ENCODE measurements around the gene CHST3.
"Not testable (repeated sequence)": the region's sequence is repeated elsewhere in the genome, so short reads cannot be mapped to it uniquely, and the experiment has no call there.

Gene CHST3

DNA sequence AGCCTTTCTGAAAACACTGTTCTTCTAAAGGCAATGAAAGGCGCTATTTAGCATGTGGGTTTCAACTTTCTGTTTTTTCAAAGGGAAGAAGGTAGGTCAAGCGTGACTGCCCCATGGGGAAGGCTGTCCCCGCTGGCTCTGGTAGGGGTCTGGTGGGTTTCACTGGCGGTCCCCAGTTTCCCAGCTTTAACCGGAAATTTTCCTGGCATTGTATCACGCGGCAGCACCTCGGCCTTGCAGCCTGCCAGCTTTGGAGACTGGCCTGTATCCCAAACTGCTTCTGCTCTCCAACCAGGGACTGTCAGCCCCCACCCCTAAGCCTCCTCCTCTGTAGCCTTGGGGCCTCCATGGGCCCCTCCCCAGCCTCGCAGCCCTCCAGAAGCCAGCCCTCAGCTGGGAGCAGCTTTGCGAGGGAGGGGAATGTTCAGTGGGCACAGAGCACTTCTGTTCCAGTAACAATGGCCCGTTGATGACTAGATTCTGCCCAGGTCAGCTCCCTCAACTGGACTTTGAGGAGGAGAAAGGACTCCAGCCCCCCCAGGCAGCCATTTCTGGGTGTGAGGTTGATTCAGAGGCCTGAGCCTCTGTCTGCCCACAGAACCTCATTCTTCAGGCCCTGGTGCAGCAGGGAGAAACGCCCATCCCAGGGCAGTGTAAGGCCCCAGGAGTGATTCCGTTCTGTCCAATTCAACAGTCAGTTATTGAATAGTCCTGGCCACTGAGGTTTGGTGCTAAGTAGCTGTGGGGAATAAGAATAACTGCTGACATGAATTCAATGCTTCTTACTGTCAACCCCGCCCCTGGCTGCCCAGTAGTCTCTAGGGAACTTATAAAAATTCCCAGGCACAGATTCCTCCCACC lies 17.1 kb downstream of the CHST3 start:
- H3K27ac ChIP-seq: no peak overlapping the region
- TF ChIP-seq, protein P1, sequence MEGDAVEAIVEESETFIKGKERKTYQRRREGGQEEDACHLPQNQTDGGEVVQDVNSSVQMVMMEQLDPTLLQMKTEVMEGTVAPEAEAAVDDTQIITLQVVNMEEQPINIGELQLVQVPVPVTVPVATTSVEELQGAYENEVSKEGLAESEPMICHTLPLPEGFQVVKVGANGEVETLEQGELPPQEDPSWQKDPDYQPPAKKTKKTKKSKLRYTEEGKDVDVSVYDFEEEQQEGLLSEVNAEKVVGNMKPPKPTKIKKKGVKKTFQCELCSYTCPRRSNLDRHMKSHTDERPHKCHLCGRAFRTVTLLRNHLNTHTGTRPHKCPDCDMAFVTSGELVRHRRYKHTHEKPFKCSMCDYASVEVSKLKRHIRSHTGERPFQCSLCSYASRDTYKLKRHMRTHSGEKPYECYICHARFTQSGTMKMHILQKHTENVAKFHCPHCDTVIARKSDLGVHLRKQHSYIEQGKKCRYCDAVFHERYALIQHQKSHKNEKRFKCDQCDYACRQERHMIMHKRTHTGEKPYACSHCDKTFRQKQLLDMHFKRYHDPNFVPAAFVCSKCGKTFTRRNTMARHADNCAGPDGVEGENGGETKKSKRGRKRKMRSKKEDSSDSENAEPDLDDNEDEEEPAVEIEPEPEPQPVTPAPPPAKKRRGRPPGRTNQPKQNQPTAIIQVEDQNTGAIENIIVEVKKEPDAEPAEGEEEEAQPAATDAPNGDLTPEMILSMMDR (conservative IDR thresholded peaks at IDR 0.05): no peak

DNA sequence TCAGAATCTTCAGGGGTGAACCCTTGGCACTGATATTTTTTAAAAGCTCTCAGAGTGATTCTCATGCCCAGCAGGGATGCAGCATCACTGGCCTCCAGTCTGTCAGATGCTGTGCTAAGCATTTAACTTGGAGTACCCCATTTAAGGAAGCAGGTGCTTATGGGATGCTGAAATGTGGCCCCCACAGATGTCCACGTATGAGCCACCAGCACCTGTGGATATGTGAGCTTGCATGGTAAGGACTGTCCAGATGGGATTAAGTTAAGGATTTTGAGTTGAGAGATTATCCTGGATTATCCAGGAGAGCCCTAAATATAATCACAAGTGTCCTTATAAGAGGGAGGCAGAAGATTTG lies 17.7 kb downstream of the CHST3 start:
- TF ChIP-seq, protein P1 (conservative IDR thresholded peaks at IDR 0.05): no peak
- no peak overlapping the region for H3K27ac ChIP-seq

DNA sequence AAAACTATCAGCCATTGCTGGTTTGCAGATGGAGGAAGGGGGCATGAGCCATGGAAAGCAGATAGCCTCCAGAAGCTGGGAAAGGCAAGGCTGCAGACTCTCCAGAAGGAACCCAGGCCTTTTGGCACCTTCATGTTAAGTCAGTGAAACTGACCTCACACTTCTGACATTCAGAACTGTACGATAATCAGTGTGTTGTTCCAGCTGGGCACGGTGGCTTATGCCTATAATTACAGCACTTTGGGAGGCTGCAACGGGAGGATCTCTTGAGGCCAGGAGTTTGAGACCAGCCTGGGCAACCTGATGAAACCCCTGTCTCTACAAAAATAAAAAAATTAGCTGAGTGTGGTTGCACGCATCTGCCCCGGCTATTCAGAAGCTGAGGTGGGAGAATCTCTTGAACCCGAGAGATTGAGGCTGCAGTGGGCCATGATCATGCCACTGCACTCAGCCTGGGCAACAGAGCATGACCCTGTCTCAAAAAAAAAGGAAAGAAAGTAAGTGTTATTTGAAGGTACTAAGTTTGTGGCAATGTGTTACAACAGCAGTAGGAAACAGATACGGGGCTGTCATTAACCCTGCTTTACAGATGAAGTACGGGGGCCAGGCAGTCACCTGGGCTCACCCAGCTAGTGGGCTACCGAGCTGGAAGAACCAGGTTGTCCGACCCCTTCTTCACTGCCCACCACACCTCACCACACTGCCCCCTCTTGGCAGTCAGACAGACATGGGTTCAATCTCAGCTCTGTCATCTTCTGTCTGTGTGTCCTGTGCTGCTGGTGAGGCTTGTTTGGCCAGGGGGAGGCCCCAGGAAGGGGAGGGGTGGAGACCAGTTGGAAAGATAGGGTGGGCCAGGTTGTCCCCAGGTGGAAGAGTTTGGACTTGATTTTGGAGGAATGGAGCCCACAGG lies 18.3 kb downstream of the CHST3 start:
- TF ChIP-seq, protein P1 (conservative IDR thresholded peaks at IDR 0.05): no peak
- no peak overlapping the region for H3K27ac ChIP-seq

DNA sequence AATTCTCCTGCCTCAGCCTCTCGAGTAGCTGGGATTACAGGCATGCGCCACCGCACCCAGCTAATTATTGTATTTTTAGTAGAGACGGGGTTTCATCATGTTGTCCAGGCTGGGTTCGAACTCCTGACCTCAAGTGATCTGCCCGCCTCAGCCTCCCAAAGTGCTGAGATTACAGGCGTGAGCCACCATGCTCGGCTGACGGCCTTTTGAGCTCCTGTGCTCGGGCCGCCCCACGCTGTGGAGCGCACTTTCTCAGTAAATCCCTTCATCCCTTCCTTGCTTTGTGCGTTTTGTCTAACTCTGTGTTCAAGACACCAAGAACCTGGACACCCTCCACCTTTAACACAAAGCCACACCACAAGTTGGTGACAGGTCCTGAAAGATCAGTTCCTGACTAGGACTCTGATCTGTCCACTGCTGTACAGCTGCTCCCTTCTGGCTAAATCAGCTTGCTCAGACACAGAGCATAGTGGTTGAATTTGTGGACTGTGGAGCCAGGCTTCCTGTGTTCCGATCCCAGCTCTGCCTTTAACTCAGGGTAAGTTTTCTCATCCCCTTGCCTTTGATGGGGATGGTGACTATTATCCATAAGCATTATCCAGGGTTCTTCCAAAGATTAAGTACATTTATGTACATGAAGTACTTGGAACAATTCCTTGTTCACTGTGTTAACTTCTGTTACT lies 20.1 kb downstream of the CHST3 start:
- TF ChIP-seq, protein P1 (conservative IDR thresholded peaks at IDR 0.05): no peak
- no peak overlapping the region for H3K27ac ChIP-seq

DNA sequence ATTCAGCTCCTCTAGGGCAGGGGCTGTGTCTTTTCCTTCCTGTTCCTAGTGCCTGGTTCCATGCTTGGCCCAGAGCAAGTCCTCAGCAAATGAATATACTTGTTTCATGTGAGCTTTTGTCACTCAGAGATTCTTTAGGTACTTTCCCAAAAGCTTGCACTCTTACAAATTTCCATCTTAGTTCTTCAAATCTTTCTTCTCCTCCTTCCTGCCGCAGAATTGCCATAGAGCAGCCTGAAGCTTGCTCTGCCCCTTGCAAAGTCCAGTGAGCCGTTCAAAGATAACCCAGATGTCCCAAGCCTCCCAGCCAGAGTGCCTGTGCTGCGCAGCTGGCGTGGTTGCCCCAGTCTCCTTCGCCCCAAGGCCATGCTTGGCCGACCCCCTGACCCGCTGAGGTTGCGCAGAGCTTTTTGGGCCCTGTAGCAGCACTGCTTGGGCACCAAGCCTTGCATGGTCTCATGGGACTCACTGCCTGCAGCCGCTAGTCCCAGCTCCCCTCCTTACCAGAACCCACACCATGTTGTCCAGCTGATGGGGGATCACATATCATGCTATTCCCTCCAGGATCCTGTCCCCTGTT lies 20.7 kb downstream of the CHST3 start:
- no peak overlapping the region for H3K27ac ChIP-seq
- TF ChIP-seq, protein P1 (conservative IDR thresholded peaks at IDR 0.05): no peak

DNA sequence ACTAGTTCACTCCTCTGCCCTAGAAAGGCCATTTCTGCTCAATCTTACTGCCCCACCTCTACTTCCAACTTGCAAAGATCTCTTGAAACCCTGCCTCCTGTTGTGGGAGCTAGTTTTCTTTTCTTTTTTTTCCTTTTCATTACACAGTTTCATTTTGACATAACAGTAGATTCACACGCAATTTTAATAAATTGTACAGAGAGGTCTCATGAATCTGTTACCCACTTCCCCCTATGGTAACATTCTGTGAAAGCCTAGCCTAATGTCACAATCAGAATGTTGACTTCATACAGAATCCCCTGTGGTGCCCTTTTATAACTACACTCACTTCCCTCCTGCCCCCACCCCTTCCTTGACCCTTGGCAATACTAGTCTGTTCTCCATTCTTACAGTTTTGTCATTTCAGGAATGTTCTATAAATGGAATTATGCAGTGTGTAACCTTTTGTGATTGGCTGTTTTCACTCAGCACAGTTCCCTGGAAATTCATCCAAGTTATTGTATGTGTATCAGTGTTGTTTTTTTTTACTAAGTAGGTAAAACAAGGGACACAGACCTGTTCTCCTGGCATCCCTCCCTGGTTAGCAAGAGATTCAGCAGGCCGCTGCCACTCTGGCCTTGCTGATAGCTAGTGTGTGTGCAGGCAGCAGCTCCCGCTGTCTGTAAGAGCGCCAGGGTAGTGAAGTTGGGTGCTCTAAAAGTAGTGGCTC lies 21.5 kb downstream of the CHST3 start:
- TF ChIP-seq, protein P1 (conservative IDR thresholded peaks at IDR 0.05): no peak
- H3K27ac ChIP-seq: no peak overlapping the region

DNA sequence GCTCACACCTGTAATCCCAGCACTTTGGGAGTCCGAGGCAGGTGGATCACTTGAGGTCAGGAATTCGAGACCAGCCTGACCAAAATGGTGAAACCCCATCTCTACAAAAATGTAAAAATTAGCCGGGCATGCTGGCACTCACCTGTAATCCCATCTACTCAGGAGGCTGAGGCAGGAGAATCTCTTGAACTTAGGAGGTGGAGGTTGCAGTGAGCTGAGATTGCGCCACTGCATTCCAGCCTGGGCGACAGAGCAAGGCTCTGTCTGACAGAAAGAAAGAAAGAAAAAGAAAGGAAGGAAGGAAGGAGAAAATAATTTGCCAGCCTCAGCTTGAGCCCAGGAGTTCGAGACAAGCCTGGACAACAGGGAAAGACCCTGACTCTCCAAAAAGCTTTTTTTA lies 24.7 kb downstream of the CHST3 start:
- not testable (repeated sequence) for H3K27ac ChIP-seq

Measured in VCaP (cell line).